Spinal cord (tissue), 10 donors: ENCODE data around the gene WFDC12. TPM values are rescaled to one million over a fixed set of nuclear protein-coding genes. Genes with fewer than 3 reads are reported as not detected.

Experiments
- DNase-seq, 6 donors: peaks; one replicate each; pipeline versions ENCODE4 v3.0.0 to v3.0.0-alpha.2; 2013 to 2015; ENCODE audit warnings: low spot score in 6 of 6, low read depth in 4 of 6
- H3K27ac ChIP-seq: one replicate; pipeline ENCODE4 v1.5.1; 2013; ENCODE audit warnings: low read depth, low read length, control low read depth
- H3K27me3 ChIP-seq: one replicate; pipeline ENCODE4 v1.6.1; 2013; ENCODE audit warnings: low read length; ENCODE audit not compliant: control insufficient read depth, insufficient read depth
- H3K36me3 ChIP-seq: one replicate; pipeline ENCODE4 v1.6.1; 2013; ENCODE audit warnings: low read length; ENCODE audit not compliant: control insufficient read depth, insufficient read depth
- H3K4me1 ChIP-seq: one replicate; pipeline ENCODE4 v1.6.1; 2013; ENCODE audit warnings: low read length; ENCODE audit not compliant: control insufficient read depth, insufficient read depth
- H3K4me3 ChIP-seq: one replicate; pipeline ENCODE4 v1.5.1; 2013; ENCODE audit warnings: low read depth, low read length, control low read depth
- H3K9me3 ChIP-seq: one replicate; pipeline ENCODE4 v1.6.1; 2013; ENCODE audit warnings: low read length; ENCODE audit not compliant: control insufficient read depth, insufficient read depth
- WGBS: methylation state at CpG from one replicate; pipeline ENCODE4 v1.1.5; 2013; ENCODE audit warnings: missing lambda C conversion rate; ENCODE audit not compliant: insufficient coverage; 5-methylcytosine and 5-hydroxymethylcytosine counted together
- polyA plus RNA-seq, 2 donors: library from polyadenylated mRNA; unstranded; fragments of 120-200 nt; gene quantifications; one replicate each; pipeline ENCODE4 v1.2.1, GENCODE V29; 2013; ENCODE audit not compliant: insufficient read length in 2 of 2
- total RNA-seq, 2 donors: library from RNA; depleted of rRNA in 1 of 2; stranded (reverse); fragments of 120-200 nt in 1 of 2; fragments of >200 nt in 1 of 2; gene quantifications; one replicate each; pipeline versions ENCODE4 v1.2.3 to v1.2.4, GENCODE V29; 2013 to 2014
- donor health status: healthy.

Gene WFDC12
- total and polyA plus RNA-seq, 4 donors: not detected

DNA sequence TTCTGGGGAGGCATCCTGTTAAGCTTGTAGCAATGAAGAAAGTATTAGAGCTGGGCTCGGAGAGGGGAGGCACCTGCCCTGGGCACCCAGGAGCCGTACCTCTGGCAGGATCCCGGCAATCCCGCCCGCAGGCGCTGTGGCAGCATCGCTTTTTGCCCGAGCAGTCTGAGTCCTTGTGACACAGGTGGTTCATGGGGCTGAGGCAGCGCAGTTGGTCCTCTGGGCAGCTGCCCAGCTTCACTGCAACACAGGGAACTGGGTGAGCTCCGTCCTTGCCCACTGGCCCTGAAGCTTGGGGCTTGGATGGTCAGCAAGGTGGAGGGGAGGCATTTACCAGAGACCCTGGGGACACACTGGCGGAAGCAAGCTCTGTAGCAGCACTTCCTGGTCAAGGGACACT is 14.0 kb downstream of the WFDC12 start:
- no peaks in the 10 kb centered on the region for H3K36me3 ChIP-seq
- 94% methylated on average over 11 of the region's 11 CpGs for WGBS
- DNase-seq: no peak
- no peak overlapping the region for H3K4me3 ChIP-seq
- no peaks in the 10 kb centered on the region for H3K9me3 ChIP-seq
- peaks cover 5% of the 10 kb centered on the region for H3K4me1 ChIP-seq
- H3K27me3 ChIP-seq: no peaks in the 10 kb centered on the region
- no peak overlapping the region for H3K27ac ChIP-seq

DNA sequence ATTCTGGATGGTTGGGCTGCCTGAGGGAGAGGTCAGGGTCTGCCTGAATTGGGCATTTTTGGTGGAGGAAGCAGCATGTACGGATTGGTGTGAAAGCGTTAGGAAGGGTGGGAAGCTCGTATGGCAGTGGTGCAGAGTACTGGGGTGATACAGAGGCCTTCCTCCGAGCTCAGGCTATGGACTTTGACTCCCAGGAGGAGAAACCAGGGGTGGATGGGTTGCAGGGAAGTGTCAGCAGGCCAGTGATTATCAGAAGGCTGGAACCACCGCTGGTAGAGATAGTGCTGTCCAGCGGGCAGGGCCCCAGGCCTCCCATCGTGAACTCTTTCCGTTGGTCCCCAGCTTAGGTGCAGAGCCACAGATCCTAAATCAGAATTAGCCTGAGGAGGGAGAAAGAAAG is 14.6 kb downstream of the WFDC12 start:
- no peaks in the 10 kb centered on the region for H3K36me3 ChIP-seq
- no peak for DNase-seq
- H3K4me1 ChIP-seq: peaks cover 5% of the 10 kb centered on the region
- no peaks in the 10 kb centered on the region for H3K9me3 ChIP-seq
- no peaks in the 10 kb centered on the region for H3K27me3 ChIP-seq
- H3K4me3 ChIP-seq: no peak overlapping the region
- WGBS: 92% methylated on average over 8 of the region's 8 CpGs
- no peak overlapping the region for H3K27ac ChIP-seq

DNA sequence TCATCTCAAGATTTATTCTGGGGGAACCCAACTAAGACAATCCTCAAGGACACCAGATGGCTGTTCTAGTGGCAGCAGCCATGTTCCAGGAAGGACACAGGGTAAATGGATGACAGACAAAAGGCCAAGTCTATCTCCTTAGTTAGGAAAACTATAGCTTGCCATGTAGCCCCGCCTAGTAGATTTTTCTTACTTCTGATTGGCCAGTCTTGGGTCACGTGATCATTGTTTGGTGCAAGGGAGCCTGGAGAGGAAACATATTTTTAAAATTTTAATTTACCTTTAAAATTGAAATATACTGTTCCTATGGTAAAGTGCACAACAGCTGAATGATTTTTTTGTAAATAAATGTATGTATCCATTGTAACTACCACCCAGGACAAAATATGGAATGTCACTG is 18.9 kb downstream of the WFDC12 start:
- DNase-seq: no peak
- H3K4me3 ChIP-seq: no peak overlapping the region
- H3K27ac ChIP-seq: no peak overlapping the region
- no peaks in the 10 kb centered on the region for H3K9me3 ChIP-seq
- no peaks in the 10 kb centered on the region for H3K36me3 ChIP-seq
- H3K27me3 ChIP-seq: peaks cover 11% of the 10 kb centered on the region
- peaks cover 8% of the 10 kb centered on the region for H3K4me1 ChIP-seq
- WGBS: 100% methylated on average over 1 of the region's 2 CpGs

DNA sequence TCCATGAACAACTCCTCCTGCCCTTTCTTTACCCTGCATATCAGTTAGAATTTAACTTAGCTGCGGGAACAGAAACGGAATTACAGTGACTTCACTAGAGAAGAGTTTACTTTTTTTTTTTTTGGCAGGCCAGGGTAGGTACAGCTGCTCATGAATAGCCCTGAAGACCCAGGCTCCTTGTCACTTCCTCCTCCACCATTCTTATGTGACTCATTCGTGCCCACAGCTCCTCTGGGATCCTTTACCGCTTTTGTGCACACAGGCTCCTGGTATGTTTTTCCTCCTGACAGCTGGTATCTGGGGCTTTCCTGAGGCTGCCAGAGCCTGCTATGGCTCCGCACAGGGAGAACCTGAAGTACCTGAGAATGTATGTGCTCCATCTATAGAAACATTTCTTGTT is 19.5 kb downstream of the WFDC12 start:
- peaks cover 16% of the 10 kb centered on the region for H3K27me3 ChIP-seq
- no peaks in the 10 kb centered on the region for H3K9me3 ChIP-seq
- H3K4me3 ChIP-seq: no peak overlapping the region
- DNase-seq: no peak
- WGBS: 91% methylated on average over 3 of the region's 5 CpGs
- no peaks in the 10 kb centered on the region for H3K36me3 ChIP-seq
- H3K4me1 ChIP-seq: peaks cover 8% of the 10 kb centered on the region
- no peak overlapping the region for H3K27ac ChIP-seq

DNA sequence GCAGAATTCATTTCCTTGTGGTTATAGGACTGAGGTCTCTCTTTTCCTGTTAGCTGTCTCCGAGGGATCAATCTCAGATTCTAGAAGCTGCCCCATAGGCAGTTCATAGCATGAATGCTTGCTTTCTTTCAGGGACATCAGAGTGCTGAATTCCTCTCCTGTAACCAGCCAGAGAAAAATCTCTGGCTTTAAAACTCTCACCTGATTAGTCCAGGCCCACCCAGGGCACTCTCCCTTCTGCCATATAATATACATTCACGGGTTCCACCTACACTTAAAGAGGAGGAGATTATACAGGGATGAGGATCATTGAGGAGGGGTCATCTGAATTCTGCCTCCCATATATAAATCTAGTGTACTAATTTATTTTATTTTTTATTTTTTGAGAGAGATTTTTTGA is 21.2 kb downstream of the WFDC12 start:
- peaks cover 32% of the 10 kb centered on the region for H3K27me3 ChIP-seq
- peaks cover 2% of the 10 kb centered on the region for H3K36me3 ChIP-seq
- H3K4me3 ChIP-seq: no peak overlapping the region
- H3K4me1 ChIP-seq: peaks cover 10% of the 10 kb centered on the region
- no peak for DNase-seq
- 100% methylated on average over 1 of the region's 2 CpGs for WGBS
- no peak overlapping the region for H3K27ac ChIP-seq
- H3K9me3 ChIP-seq: no peaks in the 10 kb centered on the region

DNA sequence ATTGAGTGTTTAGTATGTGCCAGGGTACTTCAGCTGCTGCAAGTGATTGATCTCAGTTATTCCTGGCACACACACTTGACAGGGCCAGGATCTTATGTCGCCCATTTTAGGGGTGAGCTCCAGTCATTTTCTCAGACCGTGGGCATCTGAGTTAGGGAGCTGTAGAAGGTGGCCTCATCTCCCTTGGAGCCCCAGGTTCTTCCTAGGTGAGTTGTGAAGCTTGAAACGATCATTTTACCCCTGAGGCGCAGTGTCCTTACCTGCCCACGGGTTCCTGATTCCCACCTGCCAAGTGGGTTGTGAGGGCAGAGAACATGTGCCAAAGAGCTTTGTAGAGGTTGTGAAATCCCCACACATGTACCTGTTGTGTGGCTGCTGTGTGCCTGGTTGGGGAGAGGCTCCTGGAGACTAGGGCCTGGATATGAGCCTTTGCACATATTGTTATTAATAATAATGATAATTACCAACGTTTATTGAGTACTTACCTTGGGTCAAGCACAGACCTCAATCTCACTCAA is 22.9 kb downstream of the WFDC12 start:
- Histone ChIP-seq H3K27ac (no peak overlapping the region), H3K27me3 (peaks cover 38% of the 10 kb centered on the region), H3K4me3 (no peak overlapping the region), H3K36me3 (peaks cover 3% of the 10 kb centered on the region), H3K4me1 (peaks cover 20% of the 10 kb centered on the region), H3K9me3 (no peaks in the 10 kb centered on the region)
- no peak for DNase-seq
- 86% methylated on average over 4 of the region's 6 CpGs for WGBS

DNA sequence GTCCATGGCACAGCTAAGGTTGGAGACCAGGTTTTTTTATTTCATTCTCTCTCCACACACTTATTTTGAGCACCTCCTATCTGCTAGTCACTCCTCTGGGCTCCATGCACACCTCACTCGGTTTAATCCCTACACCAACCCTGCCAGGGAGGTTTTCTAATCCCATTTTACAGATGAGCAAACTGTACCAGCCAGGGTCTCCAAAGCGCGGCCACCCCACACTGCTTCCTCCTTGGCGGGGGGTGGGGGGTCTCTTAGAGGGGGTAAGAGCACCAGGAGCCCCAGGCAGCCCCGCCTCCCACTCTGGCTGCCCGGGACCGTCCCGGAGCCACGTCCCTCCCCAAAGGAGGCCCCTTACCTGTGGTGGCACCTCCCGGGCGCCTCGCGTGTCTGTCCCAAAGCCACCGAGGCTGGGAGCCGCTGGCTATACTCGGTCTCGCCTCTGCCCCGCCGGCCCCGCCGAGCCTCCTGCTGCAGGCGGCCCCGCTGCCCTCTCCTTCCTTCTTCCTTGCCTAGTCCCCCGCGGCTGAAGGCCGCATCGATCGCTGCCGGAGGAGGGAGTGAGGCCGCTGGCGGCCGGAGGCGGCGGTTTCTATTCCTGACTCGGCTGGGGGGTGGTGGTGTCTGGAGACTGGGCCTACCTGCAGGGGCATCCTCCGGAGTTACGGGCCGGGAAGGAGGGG is 23.6 kb downstream of the WFDC12 start, which contains the start of gene KCNS1:
TSS of gene KCNS1 (minus strand) at position 565 of the 683 bp plus-strand sequence. CDS start 1,891 bp downstream, outside the sequence.
- no peaks in the 10 kb centered on the region for H3K9me3 ChIP-seq
- peaks cover 24% of the 10 kb centered on the region for H3K4me1 ChIP-seq
- no peak within 1 kb of the TSS for H3K27ac ChIP-seq
- peaks cover 3% of the 10 kb centered on the region for H3K36me3 ChIP-seq
- peak within 1 kb of the TSS; percentile 6 for H3K4me3 ChIP-seq
- peaks cover 38% of the 10 kb centered on the region for H3K27me3 ChIP-seq
- WGBS: 8% methylated on average over 17 of the region's 38 CpGs
- DNase-seq: peak in 2 of 6 donors; percentile 15 to 34

DNA sequence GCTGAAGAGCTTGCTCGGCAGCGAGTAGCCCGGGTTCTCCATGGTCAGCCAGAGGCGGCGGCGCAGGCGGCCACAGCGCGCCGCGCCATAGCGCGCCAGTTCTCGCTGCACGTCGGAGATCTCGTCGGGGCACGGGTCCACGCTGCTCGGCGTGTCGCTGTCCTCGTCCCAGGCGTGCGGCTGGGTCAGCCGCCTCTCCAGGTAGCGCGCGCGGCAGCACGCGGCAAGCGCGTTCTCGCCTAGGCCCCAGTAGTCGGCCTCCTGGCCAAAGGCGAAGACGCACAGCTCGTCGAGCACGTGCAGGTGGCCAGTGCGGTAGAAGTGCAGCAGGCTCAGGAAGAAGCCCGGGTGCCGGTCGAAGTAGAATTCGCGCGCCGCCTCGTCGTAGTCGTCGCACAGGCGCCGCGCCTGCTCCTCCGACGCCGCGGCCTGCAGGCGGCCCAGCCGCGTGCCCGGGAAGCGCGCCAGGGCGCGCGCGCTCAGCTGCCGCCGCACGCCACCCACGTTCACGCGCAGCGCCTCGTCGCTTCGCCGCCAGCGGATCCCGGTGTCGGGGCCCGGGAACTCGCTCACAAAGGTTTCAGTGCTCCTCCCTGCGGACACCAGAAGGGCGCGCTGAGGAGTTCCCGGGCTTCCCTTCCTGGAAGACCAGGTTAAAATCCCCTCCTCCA is 26.0 kb downstream of the WFDC12 start:
- WGBS: 5% methylated on average over 88 of the region's 91 CpGs
- DNase-seq: peak in 3 of 6 donors; percentile 11 to 71 (median 67)
- Histone ChIP-seq H3K36me3 (peaks cover 3% of the 10 kb centered on the region), H3K4me3 (no peak overlapping the region), H3K4me1 (peaks cover 29% of the 10 kb centered on the region), H3K27ac (no peak overlapping the region), H3K27me3 (peaks cover 38% of the 10 kb centered on the region), H3K9me3 (no peaks in the 10 kb centered on the region)

DNA sequence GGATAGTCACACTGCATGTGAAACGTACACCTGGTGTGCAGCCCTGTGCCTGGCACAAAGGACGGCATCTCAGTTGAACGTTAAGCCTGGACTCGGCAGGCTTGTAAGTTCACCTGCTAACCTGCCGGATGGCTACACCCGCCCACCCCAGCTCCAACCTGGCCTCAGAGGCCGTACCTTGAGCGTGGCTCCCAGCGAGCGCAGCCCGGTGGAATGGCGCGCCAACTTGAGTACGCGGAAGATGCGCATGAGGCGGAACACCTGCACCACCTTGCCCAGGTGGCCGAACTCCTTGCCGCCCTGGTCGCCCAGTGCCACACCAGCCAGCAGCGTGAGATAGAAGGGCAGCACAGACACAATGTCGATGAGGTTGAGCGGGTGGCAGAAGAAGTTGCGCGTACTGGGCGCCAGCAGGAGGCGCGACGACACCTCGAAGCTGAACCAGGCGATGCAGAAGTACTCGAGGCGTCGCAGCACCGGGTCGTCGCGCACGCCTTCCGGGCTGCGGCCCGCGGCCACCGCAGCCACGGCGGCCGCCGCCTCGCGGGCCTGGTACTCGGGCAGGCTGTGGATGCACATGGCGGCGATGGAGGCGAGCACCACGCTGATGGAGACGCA is 26.7 kb downstream of the WFDC12 start:
- Histone ChIP-seq H3K36me3 (peaks cover 3% of the 10 kb centered on the region), H3K27me3 (peaks cover 38% of the 10 kb centered on the region), H3K4me3 (no peak overlapping the region), H3K27ac (no peak overlapping the region), H3K9me3 (no peaks in the 10 kb centered on the region), H3K4me1 (peaks cover 29% of the 10 kb centered on the region)
- peak in 2 of 6 donors; percentile 46 to 62 for DNase-seq
- 30% methylated on average over 56 of the region's 56 CpGs for WGBS
